HL-60 (cell line): ENCODE results near the gene WDFY1.
"Not testable (repeated sequence)": the region's sequence is repeated elsewhere in the genome, so short reads cannot be mapped to it uniquely, and the experiment has no call there.

ENCODE experiments used
- DNase-seq, 2 experiments: peaks; one replicate each; pipeline ENCODE4 v3.0.0-alpha.2; 2010 to 2020; ENCODE audit warnings: low read depth in 1 of 2, low spot score in 1 of 2
- H3K27ac ChIP-seq: fragments of 250-450 bp; sonication (Bioruptor Pico); replicated peaks from 2 replicates; pipeline ENCODE4 v1.5.1; 2020; ENCODE audit warnings: mild to moderate bottlenecking, moderate library complexity
- H3K27me3 ChIP-seq: fragments of 250-450 bp; sonication (Bioruptor Pico); 2 replicates; pipeline ENCODE4 v1.5.1; 2021; ENCODE audit warnings: mild to moderate bottlenecking, moderate library complexity; ENCODE audit not compliant: insufficient read depth, poor library complexity, severe bottlenecking
- H3K4me3 ChIP-seq: replicated peaks from 2 replicates; pipeline ENCODE4 v1.5.1; 2011; ENCODE audit warnings: mild to moderate bottlenecking, control low read depth, low read length; ENCODE audit not compliant: insufficient read depth
- GABPA ChIP-seq: IDR thresholded peaks from 2 replicates; pipeline ENCODE4 v1.6.1; 2012; ENCODE audit warnings: low read depth
- POLR2AphosphoS5 ChIP-seq: IDR thresholded peaks from 2 replicates; pipeline ENCODE4 v1.6.1; 2012; ENCODE audit warnings: low read depth
- SPI1 ChIP-seq: IDR thresholded peaks from 2 replicates; pipeline ENCODE4 v1.6.1; 2012; ENCODE audit warnings: low read depth, mild to moderate bottlenecking, borderline replicate concordance
- TF ChIP-seq, protein P1 (sequence below): IDR thresholded peaks from 2 replicates; pipeline ENCODE4 v1.6.1; 2012; ENCODE audit warnings: low read depth; ENCODE audit not compliant: insufficient replicate concordance
- TF ChIP-seq, protein P2 (sequence below): IDR thresholded peaks from one replicate; pipeline ENCODE4 v1.5.1; 2011; ENCODE audit warnings: low read length, control low read depth, inconsistent platforms; ENCODE audit not compliant: insufficient read depth

Gene WDFY1

DNA sequence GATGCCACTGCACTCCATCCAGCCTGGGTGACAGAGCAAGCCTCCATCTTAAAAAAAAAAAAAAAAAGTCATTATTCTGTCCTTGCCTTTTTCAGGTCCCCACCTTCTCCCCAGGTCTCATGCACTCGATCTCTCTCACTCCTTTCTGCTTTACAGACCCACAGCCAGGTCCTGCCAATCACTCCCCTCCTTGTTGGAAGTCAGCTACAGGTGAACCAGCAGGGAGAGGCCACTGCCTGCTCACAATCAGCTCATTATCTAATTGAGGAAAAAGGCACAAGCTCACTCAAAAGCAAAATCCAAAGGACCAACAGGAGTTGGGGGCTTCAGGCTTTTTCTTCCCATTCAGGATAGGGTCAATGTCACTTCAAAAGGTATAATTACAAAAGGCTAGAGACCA is 2.0 kb downstream of the WDFY1 start:
- H3K27ac ChIP-seq, result no peak overlapping the region
- H3K4me3 ChIP-seq, result no peak overlapping the region
- no peaks in the 10 kb centered on the region for H3K27me3 ChIP-seq
- DNase-seq, result no peak
- TF ChIP-seq GABPA, result no peak
- no peak for TF ChIP-seq SPI1
- TF ChIP-seq POLR2AphosphoS5, result no peak
- TF ChIP-seq, protein P1, sequence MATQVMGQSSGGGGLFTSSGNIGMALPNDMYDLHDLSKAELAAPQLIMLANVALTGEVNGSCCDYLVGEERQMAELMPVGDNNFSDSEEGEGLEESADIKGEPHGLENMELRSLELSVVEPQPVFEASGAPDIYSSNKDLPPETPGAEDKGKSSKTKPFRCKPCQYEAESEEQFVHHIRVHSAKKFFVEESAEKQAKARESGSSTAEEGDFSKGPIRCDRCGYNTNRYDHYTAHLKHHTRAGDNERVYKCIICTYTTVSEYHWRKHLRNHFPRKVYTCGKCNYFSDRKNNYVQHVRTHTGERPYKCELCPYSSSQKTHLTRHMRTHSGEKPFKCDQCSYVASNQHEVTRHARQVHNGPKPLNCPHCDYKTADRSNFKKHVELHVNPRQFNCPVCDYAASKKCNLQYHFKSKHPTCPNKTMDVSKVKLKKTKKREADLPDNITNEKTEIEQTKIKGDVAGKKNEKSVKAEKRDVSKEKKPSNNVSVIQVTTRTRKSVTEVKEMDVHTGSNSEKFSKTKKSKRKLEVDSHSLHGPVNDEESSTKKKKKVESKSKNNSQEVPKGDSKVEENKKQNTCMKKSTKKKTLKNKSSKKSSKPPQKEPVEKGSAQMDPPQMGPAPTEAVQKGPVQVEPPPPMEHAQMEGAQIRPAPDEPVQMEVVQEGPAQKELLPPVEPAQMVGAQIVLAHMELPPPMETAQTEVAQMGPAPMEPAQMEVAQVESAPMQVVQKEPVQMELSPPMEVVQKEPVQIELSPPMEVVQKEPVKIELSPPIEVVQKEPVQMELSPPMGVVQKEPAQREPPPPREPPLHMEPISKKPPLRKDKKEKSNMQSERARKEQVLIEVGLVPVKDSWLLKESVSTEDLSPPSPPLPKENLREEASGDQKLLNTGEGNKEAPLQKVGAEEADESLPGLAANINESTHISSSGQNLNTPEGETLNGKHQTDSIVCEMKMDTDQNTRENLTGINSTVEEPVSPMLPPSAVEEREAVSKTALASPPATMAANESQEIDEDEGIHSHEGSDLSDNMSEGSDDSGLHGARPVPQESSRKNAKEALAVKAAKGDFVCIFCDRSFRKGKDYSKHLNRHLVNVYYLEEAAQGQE, result no peak
- TF ChIP-seq, protein P2, sequence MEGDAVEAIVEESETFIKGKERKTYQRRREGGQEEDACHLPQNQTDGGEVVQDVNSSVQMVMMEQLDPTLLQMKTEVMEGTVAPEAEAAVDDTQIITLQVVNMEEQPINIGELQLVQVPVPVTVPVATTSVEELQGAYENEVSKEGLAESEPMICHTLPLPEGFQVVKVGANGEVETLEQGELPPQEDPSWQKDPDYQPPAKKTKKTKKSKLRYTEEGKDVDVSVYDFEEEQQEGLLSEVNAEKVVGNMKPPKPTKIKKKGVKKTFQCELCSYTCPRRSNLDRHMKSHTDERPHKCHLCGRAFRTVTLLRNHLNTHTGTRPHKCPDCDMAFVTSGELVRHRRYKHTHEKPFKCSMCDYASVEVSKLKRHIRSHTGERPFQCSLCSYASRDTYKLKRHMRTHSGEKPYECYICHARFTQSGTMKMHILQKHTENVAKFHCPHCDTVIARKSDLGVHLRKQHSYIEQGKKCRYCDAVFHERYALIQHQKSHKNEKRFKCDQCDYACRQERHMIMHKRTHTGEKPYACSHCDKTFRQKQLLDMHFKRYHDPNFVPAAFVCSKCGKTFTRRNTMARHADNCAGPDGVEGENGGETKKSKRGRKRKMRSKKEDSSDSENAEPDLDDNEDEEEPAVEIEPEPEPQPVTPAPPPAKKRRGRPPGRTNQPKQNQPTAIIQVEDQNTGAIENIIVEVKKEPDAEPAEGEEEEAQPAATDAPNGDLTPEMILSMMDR, result no peak

DNA sequence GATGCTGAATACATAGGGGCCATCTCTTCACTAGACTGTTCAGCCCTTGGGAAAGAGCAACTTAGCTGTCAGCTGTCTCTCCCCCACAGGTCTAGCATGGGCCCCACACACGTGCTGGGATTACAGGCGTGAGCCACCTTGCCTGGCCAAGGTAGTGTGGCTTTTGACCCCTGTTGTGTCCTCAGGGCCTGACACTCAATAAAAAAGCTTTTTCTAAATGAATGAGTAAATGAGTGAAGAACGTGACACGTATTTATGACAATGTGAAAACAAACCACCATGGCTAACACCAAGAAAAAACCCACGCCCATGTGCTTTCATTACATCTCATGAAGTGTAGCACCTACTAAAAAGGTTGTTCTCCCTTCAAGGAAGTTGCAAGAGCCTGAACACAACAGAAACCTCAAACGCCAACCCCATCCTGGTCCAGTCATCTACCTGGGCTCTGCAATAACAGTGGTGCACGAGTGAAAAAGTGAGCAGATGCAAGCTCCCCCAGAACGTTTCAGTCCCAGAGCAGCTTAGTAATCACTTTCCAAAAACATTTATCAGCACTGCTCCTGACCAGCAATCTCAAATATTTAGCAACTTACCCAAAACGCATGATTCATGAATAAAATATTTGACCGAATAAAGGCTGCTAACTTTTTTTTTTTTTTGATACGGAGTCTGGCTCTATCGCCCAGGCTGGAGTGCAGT is 3.4 kb downstream of the WDFY1 start:
- no peak for DNase-seq
- Histone ChIP-seq H3K27ac (no peak overlapping the region), H3K4me3 (no peak overlapping the region), H3K27me3 (no peaks in the 10 kb centered on the region)
- no peak for TF ChIP-seq SPI1
- TF ChIP-seq, protein P1, result no peak
- no peak for TF ChIP-seq GABPA
- TF ChIP-seq POLR2AphosphoS5, result no peak
- TF ChIP-seq, protein P2, result no peak

DNA sequence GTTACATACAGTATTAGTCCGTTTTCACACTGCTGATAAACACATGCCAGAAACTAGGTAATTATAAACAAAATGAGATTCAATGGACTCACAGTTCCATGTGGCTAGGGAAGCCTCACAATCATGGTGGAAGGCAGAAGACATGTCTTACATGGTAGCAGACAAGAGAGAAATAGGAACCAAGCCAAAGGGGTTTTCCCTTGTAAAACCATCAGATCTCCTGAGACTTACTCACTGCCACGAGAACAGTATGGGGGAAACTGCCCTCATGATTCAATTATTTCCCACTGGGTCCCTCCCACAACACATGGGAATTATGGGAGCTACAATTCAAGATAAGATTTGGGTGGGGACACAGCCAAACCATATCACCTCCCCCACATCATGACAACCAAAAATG is 5.7 kb downstream of the WDFY1 start:
- DNase-seq, result not testable (repeated sequence)

DNA sequence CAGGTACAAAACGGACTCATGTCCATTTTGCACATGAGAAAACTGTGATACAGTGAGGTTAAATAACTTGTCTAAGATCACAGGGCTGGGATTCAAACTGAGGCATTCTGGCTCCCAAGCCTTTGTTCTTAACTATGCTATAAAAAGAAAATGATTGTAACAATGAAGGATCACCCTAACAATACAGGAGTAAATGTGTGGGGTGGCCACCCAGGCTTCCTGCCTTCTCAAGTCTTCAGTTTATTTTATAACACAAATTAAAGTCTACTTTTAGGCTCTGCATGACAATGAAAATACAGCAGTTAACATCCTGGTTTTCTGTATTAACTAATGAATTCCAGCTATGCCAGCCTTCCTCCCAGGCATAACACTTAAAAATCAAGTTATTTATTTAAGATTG is 7.6 kb downstream of the WDFY1 start:
- TF ChIP-seq, protein P2, result no peak
- TF ChIP-seq GABPA (no peak), SPI1 (no peak), POLR2AphosphoS5 (no peak)
- TF ChIP-seq, protein P1, result no peak
- H3K27ac ChIP-seq, result no peak overlapping the region

More for the DNA sequence above, 5.7 kb downstream of the WDFY1 start:
- H3K27ac ChIP-seq, H3K4me3 ChIP-seq, H3K27me3 ChIP-seq: not testable (repeated sequence)

More for the DNA sequence above, 7.6 kb downstream of the WDFY1 start:
- H3K27me3 ChIP-seq, result no peaks in the 10 kb centered on the region
- no peak overlapping the region for H3K4me3 ChIP-seq
- DNase-seq, result no peak
